Coronary artery (tissue), 2 donors: ENCODE results near the gene OAS2.

Source experiments
- DNase-seq: peaks from one replicate; pipeline ENCODE4 v3.0.0-alpha.2; 2017; ENCODE audit warnings: low spot score
- H3K27ac ChIP-seq, 2 donors: fragments of 200-600 bp; sonication (generic); one replicate each; pipeline ENCODE4 v1.5.1; 2016 to 2019
- H3K4me3 ChIP-seq: fragments of 200-600 bp; sonication (generic); 2 replicates; pipeline ENCODE4 v1.5.1; 2016; ENCODE audit warnings: mild to moderate bottlenecking, moderate library complexity
- TF ChIP-seq, protein P1 (sequence below): fragments of 200-600 bp; sonication (generic); IDR thresholded peaks from one replicate; pipeline ENCODE4 v1.5.1; 2019; ENCODE audit warnings: antibody characterized with exemption

Gene OAS2

DNA sequence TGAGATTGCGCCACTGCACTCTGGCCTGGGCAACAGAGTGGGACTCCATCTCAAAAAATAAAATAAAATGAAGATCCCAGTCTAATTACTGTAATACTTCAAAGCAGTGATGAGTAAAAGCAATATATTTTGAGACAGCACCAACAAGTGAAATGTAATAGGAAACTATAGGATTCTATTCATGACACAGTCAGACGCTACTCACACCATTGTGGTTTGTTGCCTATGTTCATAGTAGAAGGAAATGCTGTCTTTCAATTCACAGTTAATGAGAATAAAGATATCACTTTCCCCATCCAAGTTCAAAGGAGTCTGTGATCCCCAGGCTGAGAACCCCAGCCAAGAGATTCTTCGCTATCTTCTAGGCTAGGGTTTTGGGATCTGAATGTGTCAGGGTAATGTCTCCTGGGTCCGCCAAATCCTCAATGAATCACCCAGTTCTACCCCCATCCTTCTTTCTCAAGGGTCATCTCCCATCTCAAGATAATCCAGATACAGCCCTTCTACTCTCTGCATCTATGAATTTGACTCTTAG, 61.7 kb downstream of the OAS2 start:
- Histone ChIP-seq H3K4me3 (no peak overlapping the region), H3K27ac (peak overlapping the region in 1 of 2 donors; percentile 42)
- no peak for DNase-seq
- TF ChIP-seq, protein P1, sequence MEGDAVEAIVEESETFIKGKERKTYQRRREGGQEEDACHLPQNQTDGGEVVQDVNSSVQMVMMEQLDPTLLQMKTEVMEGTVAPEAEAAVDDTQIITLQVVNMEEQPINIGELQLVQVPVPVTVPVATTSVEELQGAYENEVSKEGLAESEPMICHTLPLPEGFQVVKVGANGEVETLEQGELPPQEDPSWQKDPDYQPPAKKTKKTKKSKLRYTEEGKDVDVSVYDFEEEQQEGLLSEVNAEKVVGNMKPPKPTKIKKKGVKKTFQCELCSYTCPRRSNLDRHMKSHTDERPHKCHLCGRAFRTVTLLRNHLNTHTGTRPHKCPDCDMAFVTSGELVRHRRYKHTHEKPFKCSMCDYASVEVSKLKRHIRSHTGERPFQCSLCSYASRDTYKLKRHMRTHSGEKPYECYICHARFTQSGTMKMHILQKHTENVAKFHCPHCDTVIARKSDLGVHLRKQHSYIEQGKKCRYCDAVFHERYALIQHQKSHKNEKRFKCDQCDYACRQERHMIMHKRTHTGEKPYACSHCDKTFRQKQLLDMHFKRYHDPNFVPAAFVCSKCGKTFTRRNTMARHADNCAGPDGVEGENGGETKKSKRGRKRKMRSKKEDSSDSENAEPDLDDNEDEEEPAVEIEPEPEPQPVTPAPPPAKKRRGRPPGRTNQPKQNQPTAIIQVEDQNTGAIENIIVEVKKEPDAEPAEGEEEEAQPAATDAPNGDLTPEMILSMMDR = no peak

GRCh38 chr12:113040722-113041171, 62.4 kb downstream of the OAS2 start:
- TF ChIP-seq, protein P1 = no peak
- Histone ChIP-seq H3K4me3 (no peak overlapping the region), H3K27ac (peak overlapping the region in 1 of 2 donors; percentile 71)
- DNase-seq = peak; percentile 88

DNA sequence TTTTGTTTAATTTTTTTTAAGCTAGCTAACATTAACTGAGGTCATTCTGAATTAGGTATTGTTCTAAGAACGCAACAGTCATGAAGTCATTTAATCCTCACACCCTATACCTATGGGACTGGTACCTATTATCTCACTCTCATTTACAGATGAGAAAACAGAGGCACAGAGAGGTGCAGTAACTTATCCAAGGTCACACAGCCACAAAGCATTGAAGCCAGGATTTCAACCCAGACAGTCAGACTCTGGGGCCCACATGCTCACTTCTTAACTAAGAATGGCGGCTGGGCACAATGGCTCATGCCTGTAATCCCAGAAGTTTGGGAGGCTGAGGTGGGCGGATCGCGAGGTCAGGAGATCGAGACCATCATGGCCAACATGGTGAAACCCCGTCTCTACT, 63.2 kb downstream of the OAS2 start:
- Histone ChIP-seq H3K4me3 (no peak overlapping the region), H3K27ac (peak overlapping the region in 1 of 2 donors; percentile 71)
- no peak for DNase-seq
- TF ChIP-seq, protein P1 = no peak

- no peak for DNase-seq
- TF ChIP-seq, protein P1 = no peak
- no peak overlapping the region for H3K27ac ChIP-seq
Measured at GRCh38 chr12:113043240-113043639, 64.9 kb downstream of the OAS2 start.

DNA sequence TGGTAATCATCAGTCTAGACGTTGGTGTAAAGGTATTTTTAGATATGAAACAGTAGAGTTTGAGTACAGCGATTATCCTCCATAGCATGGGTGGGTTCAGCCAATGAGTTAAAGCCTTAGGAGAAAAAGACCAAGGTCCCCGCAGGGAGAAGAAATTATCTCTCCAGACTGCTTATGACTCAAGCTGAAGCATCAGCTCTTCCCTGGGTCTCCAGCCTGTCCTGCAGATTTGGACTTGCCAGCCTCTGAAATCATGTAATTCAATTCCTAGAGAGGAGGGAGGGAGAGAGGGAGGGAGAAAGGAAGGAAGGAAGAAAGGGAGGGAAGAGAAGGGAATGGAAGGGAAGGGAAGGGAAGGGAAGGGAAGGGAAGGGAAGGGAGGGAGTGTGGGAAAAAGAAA, 66.2 kb downstream of the OAS2 start:
- TF ChIP-seq, protein P1 = no peak
- DNase-seq = no peak
- no peak overlapping the region for H3K4me3 ChIP-seq
- H3K27ac ChIP-seq = no peak overlapping the region

More at GRCh38 chr12:113043240-113043639, 64.9 kb downstream of the OAS2 start:
- H3K4me3 ChIP-seq = no peak overlapping the region

- Histone ChIP-seq H3K4me3 (no peak overlapping the region), H3K27ac (no peak overlapping the region)
- TF ChIP-seq, protein P1 = peak; percentile 49
- DNase-seq = no peak
Measured at GRCh38 chr12:113048716-113049127, 70.4 kb downstream of the OAS2 start.

DNA sequence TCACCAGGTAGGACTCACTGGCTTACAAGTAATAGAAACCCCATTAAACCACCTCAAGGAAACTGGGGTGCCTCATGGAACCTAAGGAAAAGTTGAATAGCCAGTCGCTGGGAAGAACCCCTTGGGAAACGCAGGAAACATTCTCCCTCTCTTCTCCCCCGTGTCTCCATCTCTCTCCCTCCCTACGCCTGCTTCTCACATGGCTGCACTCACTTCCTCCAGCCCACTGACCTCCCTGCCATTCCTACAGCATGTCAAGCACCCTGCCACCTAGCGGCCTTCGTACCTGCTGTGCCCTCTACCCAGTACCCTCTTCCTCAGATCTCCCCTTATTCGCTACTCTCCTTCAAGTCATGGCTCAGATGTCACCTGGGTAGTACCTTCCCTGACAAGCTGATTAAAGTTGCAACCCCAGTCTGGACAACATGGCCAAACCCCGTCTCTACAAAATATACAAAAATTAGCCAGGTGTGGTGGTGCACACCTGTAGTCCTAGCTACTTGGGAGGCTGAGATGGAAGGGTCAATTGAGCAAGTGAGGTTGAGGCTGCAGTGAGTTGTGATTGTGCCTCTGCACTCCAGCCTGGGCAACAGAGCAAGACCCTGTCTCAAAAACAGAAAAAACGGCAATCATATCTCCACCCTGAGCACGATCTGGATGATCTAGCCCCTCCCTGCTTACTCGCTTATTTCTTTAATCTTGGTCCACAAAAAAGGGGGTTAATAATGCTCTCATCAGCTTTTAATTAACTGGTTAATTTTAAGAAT, 71.8 kb downstream of the OAS2 start:
- Histone ChIP-seq H3K27ac (no peak overlapping the region), H3K4me3 (no peak overlapping the region)
- DNase-seq = no peak
- TF ChIP-seq, protein P1 = no peak
